Caco-2 (cell line): ENCODE results near the gene SUCLG1. TPM values are rescaled to one million over a fixed set of nuclear protein-coding genes. Genes with fewer than 3 reads are reported as not detected.

Experiments used
- BruUV-seq: library from RNA; stranded (reverse); fragments of 400-500 nt; replicated peaks from 2 replicates; lab custom pipeline; 2021; lab: Mats Ljungman, UMichigan
- CTCF ChIA-PET: fragments of 300-600 bp; sonication (Branson Sonifier 250); formaldehyde crosslinking; loops from one replicate; lab custom pipeline; 2022; ENCODE audit warnings: antibody characterized with exemption; lab: Charles Lee
- POLR2A ChIA-PET: fragments of 300-600 bp; sonication (Branson Sonifier 250); formaldehyde crosslinking; loops from one replicate; lab custom pipeline; 2022; ENCODE audit warnings: antibody characterized with exemption; lab: Charles Lee
- DNase-seq, 2 experiments: peaks; one replicate each; pipeline versions ENCODE4 v3.0.0 to v3.0.0-alpha.2; 2020 to 2022
- H3K27me3 ChIP-seq: replicated peaks from 2 replicates; pipeline ENCODE4 v1.6.0; 2011; ENCODE audit warnings: low read length; ENCODE audit not compliant: control insufficient read depth, insufficient read depth
- H3K36me3 ChIP-seq: 2 replicates; pipeline ENCODE4 v1.5.1; 2011; ENCODE audit warnings: low read length; ENCODE audit not compliant: control insufficient read depth, insufficient read depth
- H3K4me1 ChIP-seq: fragments of 250-450 bp; sonication (Bioruptor Pico); 2 replicates; pipeline ENCODE4 v1.5.1; 2020; ENCODE audit warnings: mild to moderate bottlenecking
- H3K4me3 ChIP-seq: 2 replicates; pipeline ENCODE4 v1.5.1; 2011; ENCODE audit warnings: low read depth, mild to moderate bottlenecking, control low read depth, low read length
- H3K9me3 ChIP-seq: fragments of 250-450 bp; sonication (Bioruptor Pico); 2 replicates; pipeline ENCODE4 v1.5.1; 2020; ENCODE audit warnings: mild to moderate bottlenecking, moderate library complexity
- H3K27ac Mint-ChIP-seq: one replicate; pipeline ENCODE4 v1.8.0; 2022; ENCODE audit warnings: mixed read lengths; ENCODE audit not compliant: unreplicated experiment
- H3K27me3 Mint-ChIP-seq: one replicate; pipeline ENCODE4 v1.8.0; 2022; ENCODE audit warnings: mixed read lengths; ENCODE audit not compliant: insufficient read depth, unreplicated experiment
- H3K36me3 Mint-ChIP-seq: one replicate; pipeline ENCODE4 v1.8.0; 2022; ENCODE audit warnings: mild to moderate bottlenecking, mixed read lengths; ENCODE audit not compliant: insufficient read depth, unreplicated experiment
- H3K4me1 Mint-ChIP-seq: one replicate; pipeline ENCODE4 v1.8.0; 2022; ENCODE audit warnings: low read depth, mixed read lengths; ENCODE audit not compliant: unreplicated experiment
- H3K4me3 Mint-ChIP-seq: one replicate; pipeline ENCODE4 v1.8.0; 2022; ENCODE audit warnings: mild to moderate bottlenecking, moderate library complexity, mixed read lengths; ENCODE audit not compliant: unreplicated experiment
- H3K9me3 Mint-ChIP-seq: one replicate; pipeline ENCODE4 v1.8.0; 2022; ENCODE audit warnings: mixed read lengths; ENCODE audit not compliant: unreplicated experiment
- CTCF ChIP-seq, 2 experiments: fragments of 200-600 bp in 1 of 2; IDR thresholded peaks; 1 replicate in 1 of 2; 2 replicates in 1 of 2; pipeline versions ENCODE4 v1.5.1 to v1.8.0; 2011 to 2022; ENCODE audit warnings: antibody characterized with exemption in 1 of 2, control low read depth in 1 of 2, inconsistent platforms in 1 of 2, low read depth in 1 of 2, low read length in 1 of 2, mild to moderate bottlenecking in 1 of 2, moderate library complexity in 1 of 2; ENCODE audit not compliant: insufficient read depth in 1 of 2, severe bottlenecking in 1 of 2, unreplicated experiment in 1 of 2
- intact Hi-C: fragments of 100-400 bp; cut with micrococcal nuclease; formaldehyde crosslinking; loops from one replicate; pipeline ENCODE4 v1.10.0; 2022; ENCODE audit not compliant: unreplicated experiment
- total RNA-seq: library from RNA; stranded (reverse); gene quantifications from 2 replicates; pipeline ENCODE4 v1.2.3, GENCODE V29; 2022

Gene SUCLG1
- total RNA-seq, 1 experiment from 2014 or later, result 155 TPM

DNA sequence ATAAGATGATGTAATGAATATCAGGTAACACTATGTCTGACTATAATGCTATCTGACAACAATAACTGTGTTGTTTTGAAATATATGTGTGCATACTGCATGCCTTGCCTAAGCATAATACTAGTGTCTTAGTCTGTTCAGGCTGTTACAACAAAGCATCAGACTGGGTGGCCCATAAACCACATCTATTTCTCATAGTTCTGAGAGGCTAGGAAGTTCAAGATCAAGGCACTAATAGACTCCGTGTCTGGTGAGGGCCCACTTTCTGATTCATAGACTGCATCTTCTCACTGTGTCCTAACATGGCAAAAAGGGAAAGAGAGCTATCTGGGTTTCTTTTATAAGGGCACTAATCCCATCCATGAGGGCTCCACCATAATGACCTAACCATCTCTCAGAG lies 80.1 kb downstream of the SUCLG1 start:
- intact Hi-C loops, result no loop called here
- Histone ChIP-seq H3K27me3 (no peaks in the 10 kb centered on the region), H3K4me3 (no peak overlapping the region), H3K36me3 (no peaks in the 10 kb centered on the region), H3K4me1 (no peaks in the 10 kb centered on the region), H3K9me3 (no peaks in the 10 kb centered on the region)
- POLR2A ChIA-PET, result no interaction called here
- H3K27me3 Mint-ChIP-seq, result no peaks in the 10 kb centered on the region
- no peak for TF ChIP-seq CTCF (IDR thresholded peaks at IDR 0.05; ENCODE audit: insufficient read depth in 1 of 2, low read depth in 1 of 2, low read length in 1 of 2, severe bottlenecking in 1 of 2, unreplicated experiment in 1 of 2)
- H3K4me1 Mint-ChIP-seq, result no peaks in the 10 kb centered on the region
- no TSS peak for BruUV-seq
- CTCF ChIA-PET, result no interaction called here
- H3K27ac Mint-ChIP-seq, result no peak overlapping the region
- no peaks in the 10 kb centered on the region for H3K36me3 Mint-ChIP-seq
- no peaks in the 10 kb centered on the region for H3K9me3 Mint-ChIP-seq
- H3K4me3 Mint-ChIP-seq, result no peak overlapping the region
- no peak for DNase-seq

GRCh38 chr2:84375020-84375419 lies 84.1 kb downstream of the SUCLG1 start:
- H3K36me3 ChIP-seq, result no peaks in the 10 kb centered on the region
- BruUV-seq, result no TSS peak
- CTCF ChIA-PET, result no interaction called here
- Mint-ChIP-seq H3K36me3 (no peaks in the 10 kb centered on the region), H3K4me3 (no peak overlapping the region), H3K27ac (no peak overlapping the region), H3K27me3 (peaks cover 3% of the 10 kb centered on the region), H3K9me3 (no peaks in the 10 kb centered on the region), H3K4me1 (no peaks in the 10 kb centered on the region)
- DNase-seq, result no peak
- H3K9me3 ChIP-seq, result no peaks in the 10 kb centered on the region
- intact Hi-C loops, result no loop called here
- no peak overlapping the region for H3K4me3 ChIP-seq
- POLR2A ChIA-PET, result no interaction called here
- TF ChIP-seq CTCF (IDR thresholded peaks at IDR 0.05; ENCODE audit: insufficient read depth in 1 of 2, low read depth in 1 of 2, low read length in 1 of 2, severe bottlenecking in 1 of 2, unreplicated experiment in 1 of 2), result no peak
- H3K4me1 ChIP-seq, result no peaks in the 10 kb centered on the region
- no peaks in the 10 kb centered on the region for H3K27me3 ChIP-seq

DNA sequence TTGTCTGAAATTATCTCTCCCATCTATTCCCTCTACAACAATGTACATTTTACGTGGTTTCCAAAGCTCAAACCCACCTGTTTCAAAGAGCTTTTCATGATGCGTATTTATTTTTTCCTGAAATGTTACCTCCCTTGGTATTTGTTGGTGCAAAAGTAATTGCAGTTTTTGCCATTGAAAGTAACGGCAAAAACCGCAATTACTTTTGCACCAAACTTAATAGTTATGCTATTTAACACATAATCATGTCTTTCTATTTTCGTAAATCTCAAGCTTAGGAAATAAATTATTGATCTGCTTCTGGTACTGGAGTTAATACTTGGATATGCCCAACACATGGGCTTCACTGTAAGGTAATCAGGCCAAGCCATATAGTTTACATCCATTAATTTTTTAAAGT lies 85.2 kb downstream of the SUCLG1 start:
- Mint-ChIP-seq H3K27ac (no peak overlapping the region), H3K4me3 (no peak overlapping the region), H3K9me3 (no peaks in the 10 kb centered on the region), H3K36me3 (no peaks in the 10 kb centered on the region), H3K27me3 (peaks cover 3% of the 10 kb centered on the region), H3K4me1 (no peaks in the 10 kb centered on the region)
- no peaks in the 10 kb centered on the region for H3K27me3 ChIP-seq
- ChIA-PET CTCF (no interaction called here), POLR2A (no interaction called here)
- no peaks in the 10 kb centered on the region for H3K9me3 ChIP-seq
- no peaks in the 10 kb centered on the region for H3K36me3 ChIP-seq
- no TSS peak for BruUV-seq
- no peaks in the 10 kb centered on the region for H3K4me1 ChIP-seq
- intact Hi-C loops, result no loop called here
- no peak overlapping the region for H3K4me3 ChIP-seq
- no peak for DNase-seq
- TF ChIP-seq CTCF (IDR thresholded peaks at IDR 0.05; ENCODE audit: insufficient read depth in 1 of 2, low read depth in 1 of 2, low read length in 1 of 2, severe bottlenecking in 1 of 2, unreplicated experiment in 1 of 2), result no peak

Other genes with a start within 250 kb of the SUCLG1 start
- gene DNAH6, start 57.2 kb upstream of the SUCLG1 start, total RNA-seq, result 0.32 and 0.70 TPM in 2 replicates